GM21723 (cell line): ENCODE measurements around the gene FHL2.
"Not testable (repeated sequence)": the region's sequence is repeated elsewhere in the genome, so short reads cannot be mapped to it uniquely, and the experiment has no call there.

Experiments used
- ATAC-seq: cut with Tn5 transposase; IDR thresholded peaks from one replicate; pipeline ENCODE4 v1.9.1; 2021; ENCODE audit warnings: mild to moderate bottlenecking, moderate library complexity; ENCODE audit not compliant: unreplicated experiment

Gene FHL2

GRCh38 chr2:105358593-105358992, 40.3 kb downstream of the FHL2 start:
- ATAC-seq, result no peak

- no peak for ATAC-seq
Observed at GRCh38 chr2:105357122-105357521, 41.7 kb downstream of the FHL2 start.

GRCh38 chr2:105344704-105345345, 54.0 kb downstream of the FHL2 start:
- ATAC-seq, result no peak

- no peak for ATAC-seq
Observed at GRCh38 chr2:105339414-105339813, 59.4 kb downstream of the FHL2 start.

GRCh38 chr2:105338020-105338385, 60.8 kb downstream of the FHL2 start:
- peak; percentile 12 for ATAC-seq

GRCh38 chr2:105337122-105338019, 61.5 kb downstream of the FHL2 start, which contains the start of gene C2orf49:
C2orf49 (plus strand) TSS chr2:105337540; CDS start chr2:105337588, 48 bp downstream.
- peak; percentile 95 for ATAC-seq

GRCh38 chr2:105336786-105337121, 62.1 kb downstream of the FHL2 start:
- no peak for ATAC-seq

GRCh38 chr2:105335469-105335868, 63.4 kb downstream of the FHL2 start:
- ATAC-seq, result no peak

GRCh38 chr2:105334211-105334610, 64.6 kb downstream of the FHL2 start:
- no peak for ATAC-seq

- no peak for ATAC-seq
Observed at GRCh38 chr2:105330681-105331375, 68.0 kb downstream of the FHL2 start.

- ATAC-seq, result peak; percentile 74
Observed at GRCh38 chr2:105329561-105330495, 69.0 kb downstream of the FHL2 start, which contains the start of gene TGFBRAP1. TGFBRAP1 (minus strand) TSS chr2:105329735; CDS start chr2:105308301, 21,434 bp downstream.

- no peak for ATAC-seq
Observed at GRCh38 chr2:105329197-105329554, 69.7 kb downstream of the FHL2 start.

- ATAC-seq, result no peak
Observed at GRCh38 chr2:105328281-105329196, 70.3 kb downstream of the FHL2 start.

GRCh38 chr2:105327690-105328089, 71.2 kb downstream of the FHL2 start:
- ATAC-seq, result no peak

- ATAC-seq, result not testable (repeated sequence)
Observed at GRCh38 chr2:105327271-105327670, 71.6 kb downstream of the FHL2 start.

- no peak for ATAC-seq
Observed at GRCh38 chr2:105325389-105325963, 73.4 kb downstream of the FHL2 start.

GRCh38 chr2:105324732-105325131, 74.1 kb downstream of the FHL2 start:
- no peak for ATAC-seq

GRCh38 chr2:105324101-105324500, 74.8 kb downstream of the FHL2 start:
- ATAC-seq, result no peak

GRCh38 chr2:105323111-105323510, 75.7 kb downstream of the FHL2 start:
- no peak for ATAC-seq
